Measurements from ENCODE around the gene ADARB2.

- no peak for TF ChIP-seq POLR2AphosphoS5 (IDR thresholded peaks at IDR 0.05; ENCODE audit: low read depth, low read length)
- no peak for TF ChIP-seq TAF1 (IDR thresholded peaks at IDR 0.05; ENCODE audit: borderline replicate concordance, insufficient read depth, low read length)
Observed at GRCh38 chr10:1359626-1359955, 377.7 kb downstream of the ADARB2 start.
